ENCODE measurements around the gene FHL2.

GRCh38 chr2:105323111-105323510 is 75.7 kb downstream of the FHL2 start:
- no peak for TF ChIP-seq CTCF (IDR thresholded peaks at IDR 0.05)
- no peak for TF ChIP-seq POLR2A (IDR thresholded peaks at IDR 0.05)

Data from thyroid gland (tissue), 4 donors.